ENCODE data around the gene ITPR2.
A peak's percentile ranks its signal among the peaks of the same experiment; 100 is the strongest.
"Not testable (repeated sequence)": the region's sequence is repeated elsewhere in the genome, so short reads cannot be mapped to it uniquely, and the experiment has no call there.

Gene ITPR2

DNA sequence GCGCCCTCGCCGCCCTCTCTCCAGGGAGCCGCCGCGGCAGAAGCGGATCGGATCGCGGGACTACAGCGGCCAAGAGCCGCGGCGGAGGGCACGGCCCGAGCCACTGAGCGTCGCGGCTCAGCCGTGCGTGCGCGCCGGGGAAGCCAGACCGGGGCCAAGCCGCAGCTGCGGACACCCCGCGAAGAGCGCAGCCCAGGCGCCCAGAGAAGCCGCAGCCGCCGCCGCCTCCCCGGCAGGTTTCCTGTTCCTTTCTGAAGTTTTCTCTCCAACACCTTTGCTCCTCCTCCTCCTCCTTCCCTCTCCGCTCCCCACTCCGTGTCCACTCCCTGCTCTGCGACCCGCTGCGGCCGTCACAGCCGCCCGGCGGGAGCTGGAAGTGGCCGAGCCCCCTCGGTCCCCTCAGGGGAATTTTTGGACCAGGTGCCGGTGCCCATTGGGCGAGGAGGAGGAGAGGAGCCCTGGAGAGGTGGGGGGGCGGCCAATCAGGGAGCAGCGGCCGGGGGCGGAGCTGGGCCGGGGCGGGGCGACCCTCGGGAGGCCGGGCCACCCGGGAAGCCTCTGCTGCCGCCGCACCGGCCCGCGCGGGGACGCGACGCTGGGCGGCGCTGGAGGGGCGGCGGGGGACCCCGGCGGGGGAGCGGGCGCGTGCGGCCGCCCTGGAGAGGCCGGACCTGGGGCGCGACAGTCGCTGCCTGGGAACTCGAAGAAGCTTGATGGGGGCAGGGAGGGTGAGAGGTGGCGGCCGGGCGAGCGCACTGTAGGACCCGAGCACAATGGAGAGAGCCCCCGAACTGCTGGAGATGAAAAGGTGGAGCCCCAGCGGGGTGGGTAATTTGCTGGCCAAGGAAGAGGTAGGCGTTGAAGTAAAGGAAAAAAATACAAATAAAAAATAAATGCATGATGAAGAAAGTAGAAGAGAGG is at the start of gene ITPR2:
Gene ITPR2 (minus strand): TSS at position 373 of the 921 bp plus-strand sequence. CDS start 413 bp downstream, outside the sequence.
- DNase-seq = peak; percentile 75

- DNase-seq = no peak
Observed at GRCh38 chr12:26880625-26881024, 47.6 kb upstream of the ITPR2 start.

DNA sequence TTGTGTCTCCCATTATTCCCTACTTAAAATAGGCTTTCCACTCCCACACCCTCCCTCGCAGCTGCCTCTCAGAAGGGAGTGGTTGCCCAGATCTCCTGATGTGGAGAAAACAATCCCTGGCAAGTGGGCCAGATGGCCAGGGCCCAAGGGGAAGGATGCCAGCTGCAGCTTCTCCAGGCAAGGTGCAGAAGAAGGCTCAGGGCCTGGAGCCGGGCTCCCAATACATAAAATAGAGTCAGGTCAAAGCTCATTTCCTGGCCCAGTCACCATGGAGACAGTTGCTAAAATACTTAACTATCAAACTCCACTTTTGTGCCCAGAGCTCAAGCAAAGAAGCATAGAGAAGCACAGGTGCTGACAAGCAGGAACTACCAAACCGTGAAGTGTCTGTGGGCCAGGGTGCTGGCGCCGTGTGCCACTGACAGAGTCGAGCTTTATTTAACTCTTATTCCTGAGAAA is 45.7 kb upstream of the ITPR2 start:
- DNase-seq = peak; percentile 91

GRCh38 chr12:26874501-26875296 is 41.7 kb upstream of the ITPR2 start:
- no peak for DNase-seq

DNA sequence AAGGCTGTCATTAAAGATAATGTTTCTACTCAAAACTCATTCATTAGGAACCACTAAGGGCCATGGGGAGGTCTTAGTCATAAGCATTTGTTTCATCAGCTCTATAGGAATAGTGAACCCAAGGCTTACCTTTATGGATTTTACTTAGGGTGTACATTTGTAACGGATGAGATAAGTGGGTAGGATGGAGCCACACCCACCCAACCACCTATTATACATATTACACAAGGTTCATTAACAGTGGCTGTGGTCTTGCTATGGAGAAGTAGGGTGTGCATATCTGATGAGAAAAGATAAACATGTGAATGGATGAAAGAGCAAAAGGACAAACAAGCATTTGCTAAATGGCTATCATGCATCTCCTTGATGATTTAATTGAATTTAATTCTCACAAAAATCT is 39.6 kb upstream of the ITPR2 start:
- no peak for DNase-seq

- DNase-seq = no peak
Observed at GRCh38 chr12:26871985-26872384, 39.0 kb upstream of the ITPR2 start.

GRCh38 chr12:26870491-26871419 is 37.8 kb upstream of the ITPR2 start:
- DNase-seq = peak; percentile 61

GRCh38 chr12:26869908-26870459 is 37.0 kb upstream of the ITPR2 start:
- DNase-seq = no peak

- no peak for DNase-seq
Observed at GRCh38 chr12:26869104-26869494, 36.1 kb upstream of the ITPR2 start.

DNA sequence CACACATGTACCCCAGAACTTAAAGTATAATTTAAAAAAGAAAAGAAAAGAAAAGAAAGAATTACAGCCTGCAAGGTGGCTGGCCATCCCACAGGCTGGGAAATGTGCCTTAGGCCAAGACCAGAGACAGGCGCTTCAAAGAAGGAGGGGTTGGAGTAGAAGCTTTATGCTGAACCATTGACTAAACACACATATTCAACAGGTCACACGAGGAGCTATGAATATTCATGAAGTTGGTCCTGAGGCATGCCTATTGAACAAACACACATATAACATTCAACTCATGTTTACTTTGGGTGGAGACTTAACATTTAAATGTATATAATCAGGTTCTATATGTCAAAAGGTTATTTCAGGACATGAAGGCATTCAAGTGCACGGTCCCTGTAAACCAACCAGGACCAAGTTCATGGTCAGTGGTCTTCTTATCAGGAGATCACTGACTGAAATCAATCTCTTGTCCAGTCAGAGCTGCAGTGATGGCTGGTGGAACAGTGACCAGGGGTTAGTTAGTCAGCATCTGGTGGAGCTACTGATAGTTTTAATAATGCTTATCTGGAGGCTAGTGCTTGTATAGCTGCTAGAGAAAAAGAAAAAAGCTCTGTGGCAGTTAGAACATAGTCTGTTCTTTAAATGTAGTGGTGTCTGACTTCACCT is 35.6 kb upstream of the ITPR2 start:
- no peak for DNase-seq

DNA sequence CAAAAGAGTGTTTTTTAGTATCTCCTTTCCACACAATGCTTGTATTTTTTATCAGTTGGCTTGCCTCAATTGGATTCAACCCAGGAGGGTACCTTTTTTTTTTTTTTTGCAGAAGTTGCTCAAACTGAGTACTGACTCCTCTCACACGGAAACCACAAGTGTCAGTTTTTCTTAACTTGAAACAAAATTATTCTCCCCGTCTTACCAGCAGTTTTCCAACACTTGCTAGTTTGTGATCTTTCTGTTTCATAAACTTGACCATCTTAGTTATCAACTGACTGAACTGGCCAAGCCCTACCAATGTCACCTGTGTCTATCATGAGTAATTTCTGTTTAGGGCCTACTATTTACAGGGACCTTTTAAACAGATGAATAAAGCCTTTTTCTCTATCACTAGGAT is 34.1 kb upstream of the ITPR2 start:
- DNase-seq = no peak

DNA sequence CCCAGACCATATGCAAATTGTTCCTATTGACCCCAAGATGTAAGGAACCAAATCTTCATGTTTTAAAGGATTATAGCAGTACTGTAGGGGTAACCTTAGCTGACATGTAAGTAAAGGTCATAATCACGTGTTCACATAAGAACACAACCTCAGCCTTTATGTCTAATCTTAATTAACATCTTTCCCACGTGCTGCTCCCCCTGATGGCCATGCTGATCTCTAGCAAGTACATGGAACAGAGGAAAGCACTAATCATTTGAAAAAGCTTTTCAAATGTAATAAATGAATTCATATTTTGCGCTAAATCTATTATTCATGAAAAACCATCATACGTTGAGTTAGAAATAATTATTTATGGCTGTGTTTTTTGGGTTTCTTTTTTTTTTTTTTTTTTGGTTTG is 30.5 kb upstream of the ITPR2 start:
- no peak for DNase-seq

GRCh38 chr12:26862787-26863186 is 29.8 kb upstream of the ITPR2 start:
- not testable (repeated sequence) for DNase-seq

DNA sequence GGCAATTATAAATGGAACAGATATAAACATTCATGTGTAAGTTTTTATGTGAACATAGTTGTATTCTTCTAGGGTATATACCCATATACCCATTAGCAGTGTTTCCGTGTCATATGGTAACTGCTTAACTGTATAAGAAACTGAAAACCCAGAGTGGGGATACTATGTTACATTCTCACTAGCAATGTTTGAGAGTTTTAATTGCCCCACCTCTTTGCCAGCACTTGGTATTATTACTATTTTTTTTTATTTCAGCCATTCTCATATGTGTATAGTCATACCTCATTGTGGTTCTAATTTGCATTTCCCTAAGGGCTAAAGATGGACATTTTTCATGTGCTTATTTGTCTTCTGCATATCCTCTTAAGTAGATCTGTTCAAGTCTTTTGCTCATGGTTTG is 28.7 kb upstream of the ITPR2 start:
- DNase-seq = no peak

GRCh38 chr12:26857465-26858176 is 24.6 kb upstream of the ITPR2 start:
- no peak for DNase-seq

GRCh38 chr12:26855337-26855736 is 22.3 kb upstream of the ITPR2 start:
- no peak for DNase-seq

- DNase-seq = no peak
Observed at GRCh38 chr12:26854031-26854390, 21.0 kb upstream of the ITPR2 start.

GRCh38 chr12:26853303-26854030 is 20.5 kb upstream of the ITPR2 start:
- DNase-seq = peak; percentile 38

GRCh38 chr12:26851031-26851809 is 18.2 kb upstream of the ITPR2 start:
- DNase-seq = no peak

All from NCI-H1092 (cell line).